OCI-LY3 (cell line): ENCODE data around the gene EIF3A.

Source experiments
- H2AFZ ChIP-seq: fragments of 200-600, 300-600 bp; shearing (Covaris generic); 2 replicates; pipeline ENCODE4 v1.6.0; 2014; ENCODE audit warnings: antibody characterized with exemption, low read depth, low read length
- H3K27ac ChIP-seq: fragments of 200-600, 300-600 bp; sonication (generic); 2 replicates; pipeline ENCODE4 v1.5.1; 2014; ENCODE audit warnings: mild to moderate bottlenecking, low read length, moderate library complexity, mixed read lengths
- H3K27me3 ChIP-seq: fragments of 200-600, 300-600 bp; sonication (generic); 2 replicates; pipeline ENCODE4 v1.6.1; 2014; ENCODE audit warnings: low read depth, low read length, mixed read lengths
- H3K36me3 ChIP-seq: fragments of 200-600, 300-600 bp; sonication (generic); replicated peaks from 2 replicates; pipeline ENCODE3; 2014; ENCODE audit warnings: low read depth, low read length, mixed read lengths
- H3K4me1 ChIP-seq: fragments of 300-600, 200-600 bp; sonication (generic); 2 replicates; pipeline ENCODE4 v1.6.1; 2014; ENCODE audit warnings: low read length, mixed read lengths
- H3K4me2 ChIP-seq: fragments of 200-600, 300-600 bp; sonication (generic); 2 replicates; pipeline ENCODE4 v1.6.1; 2014; ENCODE audit warnings: low read length, mixed read lengths
- H3K4me3 ChIP-seq: fragments of 300-600, 200-600 bp; sonication (generic); 2 replicates; pipeline ENCODE4 v1.5.1; 2014; ENCODE audit warnings: antibody characterized with exemption, mild to moderate bottlenecking, low read length, moderate library complexity
- H3K79me2 ChIP-seq: fragments of 300-600, 200-600 bp; shearing (Covaris generic); 2 replicates; pipeline ENCODE4 v1.6.1; 2014; ENCODE audit warnings: mild to moderate bottlenecking, low read length, mixed read lengths
- H3K9ac ChIP-seq: fragments of 300-600, 200-600 bp; shearing (Covaris generic); 2 replicates; pipeline ENCODE4 v1.6.0; 2014; ENCODE audit warnings: mild to moderate bottlenecking, low read length, moderate library complexity
- H3K9me3 ChIP-seq: fragments of 200-600, 300-600 bp; shearing (Covaris generic); 2 replicates; pipeline ENCODE4 v1.6.1; 2014; ENCODE audit warnings: low read length, mixed read lengths; ENCODE audit not compliant: insufficient read depth
- H4K20me1 ChIP-seq: fragments of 200-600, 300-600 bp; sonication (generic); 2 replicates; pipeline ENCODE4 v1.6.1; 2016; ENCODE audit warnings: low read length, mixed read lengths; ENCODE audit not compliant: insufficient read depth
- EZH2phosphoT487 ChIP-seq: fragments of 200-600 bp; shearing (Covaris generic); IDR thresholded peaks from 2 replicates; pipeline ENCODE4 v1.6.1; 2018; ENCODE audit warnings: antibody characterized with exemption, mixed run types, low read depth
- TF ChIP-seq, protein P1 (sequence below): fragments of 200-600, 300-600 bp; sonication (generic); IDR thresholded peaks from 2 replicates; pipeline ENCODE4 v1.5.1; 2014; ENCODE audit warnings: antibody characterized with exemption, low read length, low read depth

EIF3A gene

DNA sequence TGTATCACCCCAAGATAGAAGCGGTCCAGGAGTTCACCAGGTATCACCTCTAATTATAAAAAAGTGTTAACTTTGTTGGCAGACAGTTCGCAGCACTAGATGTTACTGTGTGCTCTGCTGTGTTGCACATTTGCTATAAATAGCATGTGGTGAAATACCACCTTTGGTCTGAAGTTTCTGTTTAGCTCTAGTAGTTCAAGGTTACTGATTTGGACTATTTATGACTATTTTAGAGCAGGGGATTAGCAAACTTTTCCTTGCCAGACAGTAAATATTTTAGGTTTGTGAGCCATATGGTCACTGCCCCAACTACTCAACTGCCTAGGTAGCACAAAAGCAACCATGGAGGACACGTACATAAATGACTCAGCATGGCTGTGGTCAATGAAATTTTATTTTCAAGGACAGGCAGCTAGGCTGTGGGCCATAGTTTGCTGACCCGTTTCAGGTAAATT, 39.8 kb upstream of the EIF3A start:
- Histone ChIP-seq H3K4me2 (no peak overlapping the region), H4K20me1 (no peaks in the 10 kb centered on the region), H3K9me3 (no peaks in the 10 kb centered on the region), H3K4me3 (no peak overlapping the region), H3K27ac (no peak overlapping the region), H2AFZ (no peak overlapping the region), H3K27me3 (no peaks in the 10 kb centered on the region), H3K79me2 (no peaks in the 10 kb centered on the region), H3K4me1 (no peaks in the 10 kb centered on the region), H3K9ac (no peak overlapping the region), H3K36me3 (no peaks in the 10 kb centered on the region)
- no peak for TF ChIP-seq EZH2phosphoT487
- TF ChIP-seq, protein P1, sequence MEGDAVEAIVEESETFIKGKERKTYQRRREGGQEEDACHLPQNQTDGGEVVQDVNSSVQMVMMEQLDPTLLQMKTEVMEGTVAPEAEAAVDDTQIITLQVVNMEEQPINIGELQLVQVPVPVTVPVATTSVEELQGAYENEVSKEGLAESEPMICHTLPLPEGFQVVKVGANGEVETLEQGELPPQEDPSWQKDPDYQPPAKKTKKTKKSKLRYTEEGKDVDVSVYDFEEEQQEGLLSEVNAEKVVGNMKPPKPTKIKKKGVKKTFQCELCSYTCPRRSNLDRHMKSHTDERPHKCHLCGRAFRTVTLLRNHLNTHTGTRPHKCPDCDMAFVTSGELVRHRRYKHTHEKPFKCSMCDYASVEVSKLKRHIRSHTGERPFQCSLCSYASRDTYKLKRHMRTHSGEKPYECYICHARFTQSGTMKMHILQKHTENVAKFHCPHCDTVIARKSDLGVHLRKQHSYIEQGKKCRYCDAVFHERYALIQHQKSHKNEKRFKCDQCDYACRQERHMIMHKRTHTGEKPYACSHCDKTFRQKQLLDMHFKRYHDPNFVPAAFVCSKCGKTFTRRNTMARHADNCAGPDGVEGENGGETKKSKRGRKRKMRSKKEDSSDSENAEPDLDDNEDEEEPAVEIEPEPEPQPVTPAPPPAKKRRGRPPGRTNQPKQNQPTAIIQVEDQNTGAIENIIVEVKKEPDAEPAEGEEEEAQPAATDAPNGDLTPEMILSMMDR, result no peak

GRCh38 chr10:119119400-119119799, 38.8 kb upstream of the EIF3A start:
- H3K9ac ChIP-seq, result no peak overlapping the region
- H3K36me3 ChIP-seq, result no peaks in the 10 kb centered on the region
- no peak overlapping the region for H3K27ac ChIP-seq

GRCh38 chr10:119118231-119118630, 37.6 kb upstream of the EIF3A start:
- Histone ChIP-seq H4K20me1 (no peaks in the 10 kb centered on the region), H3K4me3 (no peak overlapping the region), H3K9me3 (no peaks in the 10 kb centered on the region), H3K27me3 (no peaks in the 10 kb centered on the region), H3K9ac (no peak overlapping the region), H3K36me3 (no peaks in the 10 kb centered on the region), H3K79me2 (no peaks in the 10 kb centered on the region), H3K4me1 (no peaks in the 10 kb centered on the region), H2AFZ (no peak overlapping the region), H3K4me2 (no peak overlapping the region), H3K27ac (no peak overlapping the region)
- no peak for TF ChIP-seq EZH2phosphoT487
- TF ChIP-seq, protein P1, result no peak

More at GRCh38 chr10:119119400-119119799, 38.8 kb upstream of the EIF3A start:
- H3K9me3 ChIP-seq, result no peaks in the 10 kb centered on the region
- no peak overlapping the region for H2AFZ ChIP-seq
- no peaks in the 10 kb centered on the region for H3K4me1 ChIP-seq
- no peaks in the 10 kb centered on the region for H4K20me1 ChIP-seq
- H3K4me3 ChIP-seq, result no peak overlapping the region
- H3K79me2 ChIP-seq, result no peaks in the 10 kb centered on the region
- no peak overlapping the region for H3K4me2 ChIP-seq
- TF ChIP-seq EZH2phosphoT487, result no peak
- TF ChIP-seq, protein P1, result no peak
- no peaks in the 10 kb centered on the region for H3K27me3 ChIP-seq

GRCh38 chr10:119116326-119116951, 35.8 kb upstream of the EIF3A start:
- no peak overlapping the region for H3K27ac ChIP-seq
- H2AFZ ChIP-seq, result no peak overlapping the region
- no peak overlapping the region for H3K4me3 ChIP-seq
- no peaks in the 10 kb centered on the region for H3K4me1 ChIP-seq
- H3K36me3 ChIP-seq, result no peaks in the 10 kb centered on the region
- H4K20me1 ChIP-seq, result no peaks in the 10 kb centered on the region
- TF ChIP-seq, protein P1, result no peak
- TF ChIP-seq EZH2phosphoT487, result no peak
- no peak overlapping the region for H3K9ac ChIP-seq
- no peaks in the 10 kb centered on the region for H3K79me2 ChIP-seq
- no peak overlapping the region for H3K4me2 ChIP-seq
- no peaks in the 10 kb centered on the region for H3K9me3 ChIP-seq
- H3K27me3 ChIP-seq, result no peaks in the 10 kb centered on the region
